OCI-LY7 (cell line): ENCODE data around the gene EIF3L. TPM values are rescaled to one million over a fixed set of nuclear protein-coding genes. Genes with fewer than 3 reads are reported as not detected.

ENCODE experiments used
- BruUV-seq: library from RNA; stranded (reverse); fragments of 400-500 nt; replicated peaks from 2 replicates; lab custom pipeline; 2021; lab: Mats Ljungman, UMichigan
- CTCF ChIA-PET: fragments of 300-600 bp; sonication (Branson Sonifier 250); formaldehyde crosslinking; loops from one replicate; lab custom pipeline; 2022; ENCODE audit warnings: antibody characterized with exemption; ENCODE audit not compliant: unreplicated experiment; lab: Charles Lee
- POLR2A ChIA-PET: fragments of 300-600 bp; sonication (Branson Sonifier 250); formaldehyde crosslinking; loops from one replicate; lab custom pipeline; 2022; ENCODE audit warnings: antibody characterized with exemption; lab: Charles Lee
- DNase-seq: peaks from one replicate; pipeline ENCODE4 v3.0.0-alpha.2; 2015; ENCODE audit warnings: low spot score
- H2AFZ ChIP-seq: fragments of 200-600 bp; sonication (generic), shearing (Covaris generic); 2 replicates; pipeline ENCODE4 v1.6.1; 2014; ENCODE audit warnings: mild to moderate bottlenecking, antibody characterized with exemption, low read length, moderate library complexity
- H3K27ac ChIP-seq: fragments of 200-600 bp; sonication (generic); 2 replicates; pipeline ENCODE4 v1.5.1; 2014; ENCODE audit warnings: mixed run types, low read depth, mild to moderate bottlenecking, moderate library complexity, low read length, inconsistent platforms; ENCODE audit not compliant: poor library complexity, severe bottlenecking
- H3K36me3 ChIP-seq: fragments of 200-600 bp; sonication (generic); 2 replicates; pipeline ENCODE4 v1.6.1; 2014; ENCODE audit warnings: mild to moderate bottlenecking, antibody characterized with exemption, low read length, moderate library complexity, mixed read lengths; ENCODE audit not compliant: insufficient read depth
- H3K4me1 ChIP-seq: fragments of 200-600 bp; sonication (generic); 2 replicates; pipeline ENCODE4 v1.5.1; 2014; ENCODE audit warnings: mild to moderate bottlenecking, low read length; ENCODE audit not compliant: insufficient read depth, poor library complexity, severe bottlenecking
- H3K4me2 ChIP-seq: fragments of 200-600 bp; sonication (generic); 2 replicates; pipeline ENCODE4 v1.6.1; 2014; ENCODE audit warnings: mild to moderate bottlenecking, low read length
- H3K4me3 ChIP-seq: fragments of 200-600 bp; sonication (generic); 2 replicates; pipeline ENCODE4 v1.5.1; 2014; ENCODE audit warnings: mild to moderate bottlenecking, low read depth, low read length; ENCODE audit not compliant: poor library complexity, severe bottlenecking
- H3K79me2 ChIP-seq: fragments of 200-600 bp; sonication (generic); 2 replicates; pipeline ENCODE4 v1.6.1; 2016; ENCODE audit warnings: low read depth, mild to moderate bottlenecking, low read length, moderate library complexity, mixed read lengths; ENCODE audit not compliant: insufficient read depth
- H3K9me2 ChIP-seq: fragments of 200-600 bp; sonication (generic); 2 replicates; pipeline ENCODE4 v1.6.1; 2016; ENCODE audit warnings: mild to moderate bottlenecking, low read length, mixed read lengths; ENCODE audit not compliant: insufficient read depth
- H3K9me3 ChIP-seq: fragments of 200-600 bp; sonication (generic); 2 replicates; pipeline ENCODE4 v1.6.1; 2014; ENCODE audit warnings: mild to moderate bottlenecking, mixed run types, low read length, mixed read lengths
- H4K20me1 ChIP-seq: fragments of 200-600 bp; sonication (generic); 2 replicates; pipeline ENCODE4 v1.6.1; 2014; ENCODE audit warnings: mild to moderate bottlenecking, antibody characterized with exemption, low read length, moderate library complexity, mixed read lengths; ENCODE audit not compliant: insufficient read depth
- EZH2phosphoT487 ChIP-seq: fragments of 200-600 bp; sonication (generic); IDR thresholded peaks from 2 replicates; pipeline ENCODE4 v1.6.1; 2018; ENCODE audit warnings: low read depth, borderline replicate concordance, mild to moderate bottlenecking, mixed run types, antibody characterized with exemption, low read length, moderate library complexity, mixed read lengths
- intact Hi-C: fragments of 100-400 bp; cut with micrococcal nuclease; formaldehyde crosslinking; loops from one replicate; pipeline ENCODE4 v1.10.0; 2022; ENCODE audit not compliant: unreplicated experiment
- total RNA-seq, 2 experiments: library from RNA; depleted of rRNA in 1 of 2; stranded (reverse); fragments of >200 nt in 1 of 2; shearing (Covaris generic) in 1 of 2; gene quantifications; 2 replicates each; pipeline ENCODE4 v1.2.3, GENCODE V29; 2014 to 2022
- TF ChIP-seq, protein P1 (sequence below): fragments of 200-600 bp; sonication (generic); conservative IDR thresholded peaks from 2 replicates; pipeline ENCODE4 v1.5.1; 2014; ENCODE audit warnings: mild to moderate bottlenecking, antibody characterized with exemption, low read length, moderate library complexity, mixed read lengths

The EIF3L gene
- total RNA-seq, 2 experiments from 2014 or later: 503 to 596 TPM

DNA sequence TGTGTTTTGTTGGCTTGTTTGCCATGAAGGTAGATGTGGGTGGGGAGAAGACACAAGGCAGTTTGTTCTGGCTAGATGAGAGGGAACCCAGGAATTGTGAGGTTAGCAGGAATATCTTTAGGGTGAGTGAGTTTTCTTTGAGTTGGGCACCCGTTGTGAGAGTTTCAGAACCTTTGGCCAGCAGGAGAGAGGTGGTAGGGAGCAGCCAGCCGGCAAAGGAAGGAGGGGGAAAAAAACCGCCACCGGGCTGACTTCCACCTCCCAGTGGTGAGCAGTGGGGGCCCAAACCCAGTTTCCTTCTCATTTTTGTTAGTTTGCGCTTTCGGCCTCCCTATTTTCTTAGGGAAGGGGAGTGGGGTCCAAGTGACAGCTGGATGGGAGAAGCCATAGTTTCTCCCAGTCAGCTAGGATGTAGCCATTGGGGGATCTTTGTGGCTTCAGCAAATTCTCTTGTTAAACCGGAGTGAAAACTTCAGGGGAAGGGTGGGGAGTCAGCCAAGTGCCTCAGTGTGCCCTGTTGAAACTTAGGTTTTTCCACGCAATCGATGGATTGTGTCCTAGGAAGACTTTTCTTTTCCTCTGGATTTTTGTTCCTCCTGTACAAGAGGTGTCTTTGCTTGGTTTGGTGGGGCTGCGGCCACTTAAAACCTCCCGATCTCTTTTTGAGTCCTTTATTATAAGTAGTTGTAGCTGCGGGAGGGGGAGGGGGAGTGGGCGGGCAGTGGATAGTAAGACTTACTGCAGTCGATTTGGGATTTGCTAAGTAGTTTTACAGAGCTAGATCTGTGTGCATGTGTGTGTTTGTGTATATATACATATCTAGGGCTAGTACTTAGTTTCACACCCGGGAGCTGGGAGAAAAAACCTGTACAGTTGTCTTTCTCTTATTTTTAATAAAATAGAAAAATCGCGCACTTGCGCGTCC is 42.5 kb upstream of the EIF3L start:
- H3K4me1 ChIP-seq: peaks cover 19% of the 10 kb centered on the region

DNA sequence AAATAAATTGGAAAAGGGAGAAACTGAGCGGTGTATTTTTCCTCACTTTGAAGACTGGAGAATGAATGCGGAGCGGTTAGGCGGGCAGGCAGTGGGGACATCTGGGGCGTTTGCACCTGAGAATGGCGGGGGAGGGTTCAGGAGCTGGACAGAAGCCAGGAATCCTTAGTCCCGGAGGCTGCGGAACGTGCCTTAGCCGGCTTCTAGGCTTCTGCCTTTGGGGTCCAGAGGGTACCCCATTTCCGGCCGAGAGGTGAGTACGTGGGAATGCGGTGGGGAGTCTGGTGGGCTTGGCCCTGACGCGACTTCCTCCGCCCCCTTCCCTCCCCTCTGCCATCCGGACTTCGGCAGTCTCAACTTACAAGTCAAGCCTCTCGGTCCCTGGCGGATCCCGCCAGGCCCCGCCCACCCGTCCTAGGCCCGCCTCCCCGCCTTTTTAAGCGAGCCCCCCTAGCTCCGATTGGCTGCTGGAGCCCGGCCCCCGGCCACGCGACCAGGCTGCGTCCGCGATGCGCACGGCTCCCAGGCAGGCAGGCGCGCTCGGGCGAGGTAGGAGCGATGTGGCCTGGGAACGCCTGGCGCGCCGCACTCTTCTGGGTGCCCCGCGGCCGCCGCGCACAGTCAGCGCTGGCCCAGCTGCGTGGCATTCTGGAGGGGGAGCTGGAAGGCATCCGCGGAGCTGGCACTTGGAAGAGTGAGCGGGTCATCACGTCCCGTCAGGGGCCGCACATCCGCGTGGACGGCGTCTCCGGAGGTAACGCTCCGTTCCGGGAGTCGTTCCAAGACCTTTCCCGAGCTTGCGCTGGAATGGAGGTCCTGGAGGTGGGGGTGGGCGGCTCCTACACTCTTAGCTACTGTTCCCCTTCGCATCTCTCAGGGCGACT is 41.6 kb upstream of the EIF3L start, which contains the start of gene GCAT:
GCAT (plus strand) TSS at position 525 of the 884 bp plus-strand sequence; CDS start at position 559, 34 bp downstream.
- TF ChIP-seq, protein P1, sequence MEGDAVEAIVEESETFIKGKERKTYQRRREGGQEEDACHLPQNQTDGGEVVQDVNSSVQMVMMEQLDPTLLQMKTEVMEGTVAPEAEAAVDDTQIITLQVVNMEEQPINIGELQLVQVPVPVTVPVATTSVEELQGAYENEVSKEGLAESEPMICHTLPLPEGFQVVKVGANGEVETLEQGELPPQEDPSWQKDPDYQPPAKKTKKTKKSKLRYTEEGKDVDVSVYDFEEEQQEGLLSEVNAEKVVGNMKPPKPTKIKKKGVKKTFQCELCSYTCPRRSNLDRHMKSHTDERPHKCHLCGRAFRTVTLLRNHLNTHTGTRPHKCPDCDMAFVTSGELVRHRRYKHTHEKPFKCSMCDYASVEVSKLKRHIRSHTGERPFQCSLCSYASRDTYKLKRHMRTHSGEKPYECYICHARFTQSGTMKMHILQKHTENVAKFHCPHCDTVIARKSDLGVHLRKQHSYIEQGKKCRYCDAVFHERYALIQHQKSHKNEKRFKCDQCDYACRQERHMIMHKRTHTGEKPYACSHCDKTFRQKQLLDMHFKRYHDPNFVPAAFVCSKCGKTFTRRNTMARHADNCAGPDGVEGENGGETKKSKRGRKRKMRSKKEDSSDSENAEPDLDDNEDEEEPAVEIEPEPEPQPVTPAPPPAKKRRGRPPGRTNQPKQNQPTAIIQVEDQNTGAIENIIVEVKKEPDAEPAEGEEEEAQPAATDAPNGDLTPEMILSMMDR: no peak
- no peak for TF ChIP-seq EZH2phosphoT487
- DNase-seq: peak; percentile 95
- H3K9me3 ChIP-seq: no peaks in the 10 kb centered on the region
- H4K20me1 ChIP-seq: no peaks in the 10 kb centered on the region
- CTCF ChIA-PET: no interaction called here
- peak within 1 kb of the TSS; percentile 81 for H2AFZ ChIP-seq
- H3K27ac ChIP-seq: no peak within 1 kb of the TSS
- H3K4me3 ChIP-seq: peak within 1 kb of the TSS; percentile 72
- no peaks in the 10 kb centered on the region for H3K36me3 ChIP-seq
- H3K4me2 ChIP-seq: peak within 1 kb of the TSS; percentile 89
- no peaks in the 10 kb centered on the region for H3K9me2 ChIP-seq
- no TSS peak for BruUV-seq
- POLR2A ChIA-PET: interaction anchor here (0.6 to 1.2 kb wide), 9 partner anchors 15 to 719 kb away, joined by 3 to 7 read pairs (median 3); no protein-coding TSS in a partner anchor
- no peaks in the 10 kb centered on the region for H3K79me2 ChIP-seq
- intact Hi-C loops: loop anchor here (2.0 to 5.0 kb wide), 2 partner anchors 31 to 60 kb away; no protein-coding TSS in a partner anchor
- peaks cover 17% of the 10 kb centered on the region for H3K4me1 ChIP-seq

More for the DNA sequence above, 42.5 kb upstream of the EIF3L start:
- ChIA-PET POLR2A (interaction anchor here (0.6 to 0.7 kb wide), 4 partner anchors 37 to 720 kb away, joined by 3 to 6 read pairs (median 3); partner anchors contain the start of gene ANKRD54), CTCF (no interaction called here)
- Histone ChIP-seq H3K36me3 (no peaks in the 10 kb centered on the region), H2AFZ (peak overlapping the region; percentile 70), H3K27ac (no peak overlapping the region), H3K9me2 (no peaks in the 10 kb centered on the region), H3K4me2 (peak overlapping the region; percentile 89), H4K20me1 (no peaks in the 10 kb centered on the region), H3K79me2 (no peaks in the 10 kb centered on the region), H3K9me3 (no peaks in the 10 kb centered on the region), H3K4me3 (peak overlapping the region; percentile 72)
- BruUV-seq: no TSS peak
- intact Hi-C loops: loop anchor here (2.0 to 5.0 kb wide), 2 partner anchors 30 to 59 kb away; no protein-coding TSS in a partner anchor
- peak; percentile 67; the same call in 1 of the 2 replicates for TF ChIP-seq EZH2phosphoT487
- TF ChIP-seq, protein P1: no peak
- no peak for DNase-seq
